HEK293 (cell line): ENCODE data around the gene CHRD.

Experiments
- CTCF ChIP-seq: fragments of 450-650 bp; formaldehyde crosslinking; IDR thresholded peaks from 2 replicates; pipeline ENCODE4 v1.5.1; 2016; ENCODE audit warnings: missing biosample characterization, missing genetic modification characterization
- YY1 ChIP-seq: fragments of 450-650 bp; formaldehyde crosslinking; IDR thresholded peaks from 2 replicates; pipeline ENCODE4 v1.5.1; 2018; ENCODE audit warnings: missing biosample characterization, missing genetic modification characterization
- ZBTB17 ChIP-seq: fragments of 450-650 bp; formaldehyde crosslinking; IDR thresholded peaks from 2 replicates; pipeline ENCODE4 v1.5.1; 2016; ENCODE audit warnings: missing biosample characterization, missing genetic modification characterization
- ZBTB44 ChIP-seq: fragments of 450-650 bp; IDR thresholded peaks from 2 replicates; pipeline ENCODE4 v1.5.1; 2018; ENCODE audit warnings: missing biosample characterization, mild to moderate bottlenecking, missing genetic modification characterization
- ZNF114 ChIP-seq: fragments of 450-650 bp; formaldehyde crosslinking; IDR thresholded peaks from 2 replicates; pipeline ENCODE4 v1.5.0; 2017; ENCODE audit warnings: missing biosample characterization, missing genetic modification characterization
- ZNF146 ChIP-seq: fragments of 450-650 bp; formaldehyde crosslinking; IDR thresholded peaks from 2 replicates; pipeline ENCODE4 v1.5.1; 2016; ENCODE audit warnings: missing biosample characterization, missing genetic modification characterization
- ZNF707 ChIP-seq: fragments of 450-650 bp; formaldehyde crosslinking; IDR thresholded peaks from 2 replicates; pipeline ENCODE4 v1.5.1; 2016; ENCODE audit warnings: missing biosample characterization, missing genetic modification characterization

- TF ChIP-seq CTCF (tag by site-specific recombination) (no peak), ZNF114 (tag by site-specific recombination) (no peak), YY1 (tag by site-specific recombination) (no peak), ZBTB17 (tag by site-specific recombination) (no peak), ZNF146 (tag by site-specific recombination) (no peak), ZNF707 (tag by site-specific recombination) (no peak), ZBTB44 (tag by site-specific recombination) (no peak)
Observed at GRCh38 chr3:184368116-184368515, 11.7 kb upstream of the CHRD start.
